Calu3 (cell line): ENCODE measurements around the gene BACE2. TPM values are rescaled to one million over a fixed set of nuclear protein-coding genes. Genes with fewer than 3 reads are reported as not detected.
"Not testable (repeated sequence)": the region's sequence is repeated elsewhere in the genome, so short reads cannot be mapped to it uniquely, and the experiment has no call there.

Experiments used
- BruUV-seq: library from RNA; stranded (reverse); fragments of 400-500 nt; replicated peaks from 2 replicates; lab custom pipeline; 2021; lab: Mats Ljungman, UMichigan
- CTCF ChIA-PET: fragments of 300-600 bp; sonication (Branson Sonifier 250); formaldehyde crosslinking; loops from one replicate; lab custom pipeline; 2022; ENCODE audit warnings: antibody characterized with exemption; lab: Charles Lee
- DNase-seq: peaks from one replicate; pipeline ENCODE4 v3.0.0; 2022
- H3K27ac Mint-ChIP-seq: one replicate; pipeline ENCODE4 v1.8.0; 2022; ENCODE audit warnings: mixed read lengths; ENCODE audit not compliant: unreplicated experiment
- H3K27me3 Mint-ChIP-seq: one replicate; pipeline ENCODE4 v1.8.0; 2022; ENCODE audit warnings: mixed read lengths; ENCODE audit not compliant: unreplicated experiment
- H3K36me3 Mint-ChIP-seq: one replicate; pipeline ENCODE4 v1.8.0; 2022; ENCODE audit warnings: mild to moderate bottlenecking, moderate library complexity, mixed read lengths; ENCODE audit not compliant: insufficient read depth, unreplicated experiment
- H3K4me1 Mint-ChIP-seq: one replicate; pipeline ENCODE4 v1.8.0; 2022; ENCODE audit warnings: mild to moderate bottlenecking, low read depth, mixed read lengths; ENCODE audit not compliant: unreplicated experiment
- H3K4me3 Mint-ChIP-seq: one replicate; pipeline ENCODE4 v1.8.0; 2022; ENCODE audit warnings: mild to moderate bottlenecking, low read depth, moderate library complexity, mixed read lengths; ENCODE audit not compliant: unreplicated experiment
- H3K9me3 Mint-ChIP-seq: one replicate; pipeline ENCODE4 v1.8.0; 2022; ENCODE audit warnings: low read depth, mixed read lengths; ENCODE audit not compliant: unreplicated experiment
- CTCF ChIP-seq: fragments of 200-600 bp; IDR thresholded peaks from one replicate; pipeline ENCODE4 v1.8.0; 2022; ENCODE audit warnings: antibody characterized with exemption; ENCODE audit not compliant: unreplicated experiment
- intact Hi-C: fragments of 100-400 bp; cut with micrococcal nuclease; formaldehyde crosslinking; loops from one replicate; pipeline ENCODE4 v1.10.0; 2022; ENCODE audit not compliant: unreplicated experiment
- total RNA-seq: library from RNA; stranded (reverse); gene quantifications from 2 replicates; pipeline ENCODE4 v1.2.3, GENCODE V29; 2022

Gene BACE2
- total RNA-seq, 1 experiment from 2014 or later, result 59.0 TPM

GRCh38 chr21:41236352-41236973 lies 68.5 kb downstream of the BACE2 start:
- peaks cover 5% of the 10 kb centered on the region for H3K36me3 Mint-ChIP-seq
- no peak for DNase-seq
- TF ChIP-seq CTCF, result no peak
- H3K27ac Mint-ChIP-seq, result no peak overlapping the region
- H3K9me3 Mint-ChIP-seq, result no peaks in the 10 kb centered on the region
- CTCF ChIA-PET, result no interaction called here
- no TSS peak for BruUV-seq
- H3K4me3 Mint-ChIP-seq, result no peak overlapping the region
- intact Hi-C loops, result no loop called here
- no peaks in the 10 kb centered on the region for H3K27me3 Mint-ChIP-seq
- no peaks in the 10 kb centered on the region for H3K4me1 Mint-ChIP-seq

DNA sequence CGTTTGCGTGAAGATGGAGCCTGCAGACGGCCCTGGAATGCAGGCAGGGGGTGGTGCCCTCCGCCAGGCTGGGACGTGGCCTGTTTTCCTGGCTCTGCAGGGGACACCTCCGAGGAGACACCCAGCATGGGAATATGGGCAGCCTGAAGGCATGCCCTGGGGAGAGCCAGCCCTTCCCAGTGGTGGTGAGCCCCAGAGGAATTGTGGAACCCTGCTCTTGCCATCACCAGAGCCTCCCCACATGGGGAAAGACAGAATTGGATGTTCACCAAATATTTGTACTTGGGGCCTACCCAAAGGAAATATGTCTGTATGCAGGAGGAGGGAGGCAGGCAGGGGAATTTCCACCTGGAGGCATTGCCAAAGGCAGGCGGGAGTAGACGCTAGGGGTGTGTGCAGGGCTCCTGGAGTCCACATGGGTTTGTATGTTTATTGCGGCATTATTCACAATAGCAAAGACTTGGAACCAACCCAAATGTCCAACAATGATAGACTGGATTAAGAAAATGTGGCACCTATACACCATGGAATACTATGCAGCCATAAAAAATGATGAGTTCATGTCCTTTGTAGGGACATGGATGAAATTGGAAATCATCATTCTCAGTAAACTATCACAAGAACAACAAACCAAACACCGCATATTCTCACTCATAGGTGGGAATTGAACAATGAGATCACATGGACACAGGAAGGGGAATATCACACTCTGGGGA lies 70.3 kb downstream of the BACE2 start:
- H3K27ac Mint-ChIP-seq, H3K27me3 Mint-ChIP-seq, H3K4me3 Mint-ChIP-seq, intact Hi-C loops, H3K36me3 Mint-ChIP-seq, H3K4me1 Mint-ChIP-seq, DNase-seq, BruUV-seq, H3K9me3 Mint-ChIP-seq: not testable (repeated sequence)
- CTCF ChIA-PET, result interaction anchor here (0.6 kb wide), 1 partner anchor 70 kb away, joined by 3 read pairs; no protein-coding TSS in a partner anchor

DNA sequence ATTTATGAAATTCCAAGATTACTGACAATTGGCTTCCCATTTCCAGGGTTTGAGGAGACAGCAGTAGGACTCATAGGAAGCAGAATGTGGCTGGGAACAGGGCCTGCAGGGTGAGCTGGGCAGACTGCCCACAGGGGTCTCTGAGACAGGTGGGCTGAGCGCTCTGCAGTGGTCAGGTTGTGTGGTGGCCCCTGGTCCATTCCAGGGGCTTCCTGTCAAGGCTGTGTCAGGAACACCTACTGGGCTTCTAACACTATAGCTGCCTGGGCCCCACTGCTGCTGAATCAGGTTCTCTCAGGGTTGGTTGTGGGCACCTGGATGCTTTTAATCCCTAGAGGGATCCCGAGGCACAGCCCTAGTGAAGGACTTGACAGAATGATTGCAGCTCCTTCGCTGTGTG lies 72.1 kb downstream of the BACE2 start:
- Mint-ChIP-seq H3K36me3 (peaks cover 8% of the 10 kb centered on the region), H3K27ac (no peak overlapping the region), H3K27me3 (no peaks in the 10 kb centered on the region), H3K4me1 (no peaks in the 10 kb centered on the region), H3K4me3 (no peak overlapping the region), H3K9me3 (no peaks in the 10 kb centered on the region)
- BruUV-seq, result no TSS peak
- CTCF ChIA-PET, result no interaction called here
- no peak for DNase-seq
- no peak for TF ChIP-seq CTCF
- intact Hi-C loops, result no loop called here

DNA sequence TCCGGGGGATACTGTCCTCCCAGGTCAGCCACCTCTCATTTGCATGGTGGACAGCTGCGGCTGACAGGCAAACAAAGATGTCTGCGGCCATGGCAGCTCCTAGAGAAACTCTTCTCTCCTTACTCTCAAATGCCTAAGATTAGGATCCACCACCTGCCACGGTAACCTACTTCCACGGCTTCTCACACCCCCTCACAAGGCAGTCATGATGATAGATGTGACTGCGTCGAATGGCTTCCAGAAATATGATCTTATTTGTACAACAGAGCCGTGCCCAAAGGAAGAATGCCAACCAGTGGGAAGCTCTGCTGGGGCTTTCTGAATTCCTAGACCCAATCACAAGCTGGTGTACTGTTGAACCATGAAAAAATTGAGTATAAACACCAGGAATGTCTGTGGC lies 73.4 kb downstream of the BACE2 start:
- H3K4me1 Mint-ChIP-seq, result no peaks in the 10 kb centered on the region
- TF ChIP-seq CTCF, result no peak
- CTCF ChIA-PET, result no interaction called here
- BruUV-seq, result no TSS peak
- no peaks in the 10 kb centered on the region for H3K9me3 Mint-ChIP-seq
- no peak for DNase-seq
- no peaks in the 10 kb centered on the region for H3K27me3 Mint-ChIP-seq
- intact Hi-C loops, result no loop called here
- H3K36me3 Mint-ChIP-seq, result peaks cover 8% of the 10 kb centered on the region
- no peak overlapping the region for H3K27ac Mint-ChIP-seq
- H3K4me3 Mint-ChIP-seq, result no peak overlapping the region
